ENCODE results near the gene PCSK2.

Gene PCSK2

DNA sequence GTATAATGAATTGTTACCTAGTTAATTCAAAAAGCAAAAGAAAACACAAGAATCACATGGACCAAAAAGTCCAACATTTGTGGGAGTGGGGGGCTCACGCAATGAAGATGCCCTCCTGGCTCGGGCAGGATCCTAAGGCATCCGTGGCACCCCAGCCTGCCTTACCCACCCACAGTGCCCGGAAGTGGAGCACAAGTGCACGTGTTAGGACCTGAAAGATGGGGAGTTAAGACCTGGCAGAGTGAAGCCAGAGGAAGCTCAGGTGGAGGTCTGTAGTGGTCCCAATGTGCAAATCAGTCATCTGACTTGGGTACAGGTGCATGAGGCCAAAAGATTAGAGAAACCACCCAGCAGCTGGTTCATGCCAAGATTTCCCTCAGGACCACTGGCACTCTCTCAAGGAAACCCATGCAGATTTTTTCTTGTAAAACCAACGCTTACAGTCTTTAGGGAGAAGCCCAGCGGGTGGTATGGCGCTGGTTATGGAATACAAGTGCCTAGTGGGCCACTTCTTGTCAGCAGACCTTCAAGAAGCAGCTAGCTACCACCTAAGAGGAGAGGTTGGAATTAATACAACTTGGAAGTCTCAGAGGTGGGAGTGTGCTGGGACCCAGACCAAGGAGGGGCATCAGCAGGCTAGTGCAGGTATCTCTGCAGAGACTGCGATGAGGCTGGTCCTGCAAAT lies 262.2 kb downstream of the PCSK2 start:
- no peak for DNase-seq

- no peak for DNase-seq
These were observed 263.7 kb downstream of the PCSK2 start for GRCh38 chr20:17490501-17490900.

DNA sequence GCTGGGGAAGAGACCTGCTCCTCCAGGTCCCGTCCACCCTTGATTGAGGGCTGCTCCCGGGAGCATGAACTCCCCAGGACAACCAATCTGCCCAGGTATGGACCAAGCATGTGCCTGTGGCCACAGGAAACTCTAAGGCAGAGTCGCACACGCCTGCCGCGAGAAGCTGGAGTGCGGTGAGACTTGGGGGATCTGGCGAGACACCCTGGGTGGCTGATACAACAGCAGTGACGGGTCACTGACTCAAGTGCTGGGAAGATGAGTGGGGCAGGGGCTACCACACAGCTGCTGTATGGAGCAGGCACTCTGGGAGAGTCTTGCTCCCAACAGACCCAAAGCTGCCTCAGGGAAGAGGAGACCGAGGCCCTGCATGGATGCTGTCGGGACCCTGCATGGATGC lies 264.2 kb downstream of the PCSK2 start:
- DNase-seq, result no peak

DNA sequence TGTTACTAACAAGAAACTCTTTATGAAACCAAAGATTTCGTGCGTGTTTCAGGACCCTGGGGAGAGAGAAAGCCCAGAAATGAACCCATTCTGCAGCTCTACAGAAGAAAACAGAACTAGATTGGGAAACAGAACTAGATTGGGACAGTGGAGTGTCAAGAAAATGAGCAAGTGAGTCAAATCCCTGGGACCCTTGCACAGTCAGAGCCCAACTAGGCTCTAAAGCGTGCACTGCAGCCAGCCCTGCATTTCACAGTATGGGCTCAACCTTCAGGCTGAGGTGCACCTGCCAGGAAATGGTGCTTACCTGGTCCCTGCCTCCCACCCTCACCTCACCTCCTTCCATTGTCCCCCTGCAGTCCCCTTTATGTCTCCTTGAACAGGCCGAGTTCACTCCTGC lies 264.6 kb downstream of the PCSK2 start:
- DNase-seq, result no peak

DNA sequence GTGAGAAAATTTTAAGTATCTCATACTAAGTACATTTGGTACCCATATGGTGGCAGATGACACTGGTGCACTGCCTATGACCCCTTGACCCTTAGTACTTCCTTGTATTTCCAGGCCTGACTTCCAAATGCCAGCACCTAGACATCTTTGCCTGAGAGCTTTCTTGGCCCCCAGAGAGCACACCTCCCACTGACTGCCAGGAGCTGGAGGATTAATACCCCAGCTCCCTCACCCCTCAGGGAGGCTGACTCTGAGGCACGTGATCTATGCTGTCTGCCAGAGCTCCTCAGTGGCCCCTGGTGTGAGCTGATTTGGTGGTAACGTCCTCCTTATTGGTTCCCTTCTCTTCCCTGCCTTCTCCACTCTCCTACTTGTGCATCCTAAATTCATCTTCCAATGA lies 266.3 kb downstream of the PCSK2 start:
- no peak for DNase-seq

GRCh38 chr20:17494201-17494600 lies 267.4 kb downstream of the PCSK2 start:
- DNase-seq, result no peak

DNA sequence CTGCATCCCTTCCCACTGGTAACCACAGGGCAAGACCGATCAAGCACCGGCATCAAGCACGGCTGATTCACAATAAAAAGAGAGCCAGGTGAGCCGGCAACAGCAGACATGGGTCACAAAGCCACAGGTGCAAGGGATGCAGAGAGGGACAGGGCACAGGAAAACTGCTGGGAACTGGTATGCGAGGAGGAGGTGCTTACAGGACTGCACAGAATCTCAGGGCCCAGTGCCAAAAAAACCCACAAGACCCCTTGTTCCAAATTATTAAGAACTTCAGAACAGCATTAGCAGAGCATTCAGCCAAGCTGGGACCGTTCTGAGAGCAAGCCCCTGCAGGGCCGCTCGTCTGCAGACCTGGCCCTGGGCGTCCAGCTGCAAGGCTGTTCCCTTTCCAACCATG lies 269.0 kb downstream of the PCSK2 start:
- no peak for DNase-seq

- DNase-seq, result no peak
These were observed 271.2 kb downstream of the PCSK2 start for GRCh38 chr20:17497821-17498580.

DNA sequence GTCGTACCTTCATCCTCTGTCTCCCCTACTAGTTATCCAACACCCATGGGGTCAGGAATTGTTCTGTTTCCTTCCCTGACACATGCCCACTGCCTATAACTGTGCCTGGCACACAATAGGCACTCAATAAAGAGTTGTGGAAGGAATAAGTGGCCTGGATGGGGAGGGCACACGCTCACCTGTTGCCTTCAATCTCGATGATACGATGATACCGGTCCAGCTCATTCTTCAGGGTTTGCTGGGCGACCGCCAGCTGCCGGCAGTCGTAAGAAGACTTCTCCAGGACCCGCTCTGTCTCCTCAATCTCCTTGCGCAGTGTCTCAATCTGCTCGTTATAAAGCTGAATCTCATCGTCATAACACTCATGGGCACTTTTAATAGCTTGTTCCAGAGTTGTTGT lies 271.8 kb downstream of the PCSK2 start:
- no peak for DNase-seq

- DNase-seq, result no peak
These were observed 272.2 kb downstream of the PCSK2 start for GRCh38 chr20:17499041-17499440.

GRCh38 chr20:17500271-17500670 lies 273.4 kb downstream of the PCSK2 start:
- no peak for DNase-seq

GRCh38 chr20:17500826-17501225 lies 274.0 kb downstream of the PCSK2 start:
- DNase-seq, result no peak

DNA sequence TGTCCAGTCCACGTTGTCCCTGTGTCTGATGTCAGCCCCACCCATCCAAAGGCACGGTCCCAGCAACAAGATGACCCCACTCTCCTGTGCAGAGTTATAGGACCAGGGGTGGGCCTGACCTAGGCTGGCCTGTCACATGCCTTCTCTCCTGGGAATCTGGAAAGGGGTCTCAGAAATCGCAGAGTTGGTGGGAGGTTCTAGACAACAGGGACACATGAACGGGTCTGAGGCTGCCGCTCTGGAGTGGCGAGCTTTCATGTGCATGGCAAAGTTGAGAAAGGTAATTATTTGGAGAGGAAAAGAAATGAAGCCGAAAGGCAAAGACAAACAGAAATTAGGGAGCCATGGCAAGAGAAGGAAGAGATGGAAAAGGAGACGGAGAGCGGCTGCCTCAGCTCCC lies 274.9 kb downstream of the PCSK2 start:
- DNase-seq, result no peak

- no peak for DNase-seq
These were observed 275.3 kb downstream of the PCSK2 start for GRCh38 chr20:17502105-17502504.

- DNase-seq, result no peak
These were observed 276.6 kb downstream of the PCSK2 start for GRCh38 chr20:17503301-17504065.

DNA sequence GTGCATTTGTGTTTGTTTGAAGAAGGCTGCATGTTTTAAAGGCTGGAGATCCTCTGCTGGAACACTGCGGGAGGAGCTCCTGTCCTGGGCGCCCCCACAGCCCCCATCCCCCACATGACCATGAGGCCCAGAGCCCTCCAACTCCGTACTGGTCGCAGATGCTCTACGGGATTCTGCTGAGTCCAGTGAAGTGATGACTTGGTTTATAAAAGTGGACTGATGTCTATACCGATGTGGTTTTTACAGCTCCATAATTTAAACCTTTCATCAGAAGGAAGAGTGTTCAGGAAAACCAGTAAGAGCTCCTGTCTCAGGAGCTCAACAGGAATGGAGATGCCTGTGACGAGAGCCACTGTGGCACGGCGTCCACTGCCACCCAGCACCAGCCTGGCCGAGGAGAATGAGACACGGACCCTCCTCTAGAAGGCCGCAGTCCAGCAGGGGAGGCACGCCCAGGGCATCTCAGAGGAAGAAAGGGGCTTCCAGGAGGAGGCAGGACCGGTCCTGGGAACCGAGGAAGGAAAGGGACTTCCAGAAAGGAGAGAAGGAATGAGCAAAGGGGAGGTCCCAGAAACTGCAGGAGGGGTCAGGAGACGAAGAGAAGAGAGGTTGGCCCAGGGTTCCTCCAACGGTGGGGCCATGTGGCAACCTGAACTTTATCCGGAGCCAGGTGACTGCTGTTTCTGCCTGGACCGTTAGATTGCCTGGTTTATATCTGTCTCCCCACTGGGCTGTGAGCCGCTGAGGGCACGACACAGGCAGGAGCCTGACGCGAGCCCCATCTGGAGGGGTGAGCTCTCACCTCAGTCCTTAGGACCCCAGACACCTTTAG lies 277.4 kb downstream of the PCSK2 start:
- DNase-seq, result no peak

DNA sequence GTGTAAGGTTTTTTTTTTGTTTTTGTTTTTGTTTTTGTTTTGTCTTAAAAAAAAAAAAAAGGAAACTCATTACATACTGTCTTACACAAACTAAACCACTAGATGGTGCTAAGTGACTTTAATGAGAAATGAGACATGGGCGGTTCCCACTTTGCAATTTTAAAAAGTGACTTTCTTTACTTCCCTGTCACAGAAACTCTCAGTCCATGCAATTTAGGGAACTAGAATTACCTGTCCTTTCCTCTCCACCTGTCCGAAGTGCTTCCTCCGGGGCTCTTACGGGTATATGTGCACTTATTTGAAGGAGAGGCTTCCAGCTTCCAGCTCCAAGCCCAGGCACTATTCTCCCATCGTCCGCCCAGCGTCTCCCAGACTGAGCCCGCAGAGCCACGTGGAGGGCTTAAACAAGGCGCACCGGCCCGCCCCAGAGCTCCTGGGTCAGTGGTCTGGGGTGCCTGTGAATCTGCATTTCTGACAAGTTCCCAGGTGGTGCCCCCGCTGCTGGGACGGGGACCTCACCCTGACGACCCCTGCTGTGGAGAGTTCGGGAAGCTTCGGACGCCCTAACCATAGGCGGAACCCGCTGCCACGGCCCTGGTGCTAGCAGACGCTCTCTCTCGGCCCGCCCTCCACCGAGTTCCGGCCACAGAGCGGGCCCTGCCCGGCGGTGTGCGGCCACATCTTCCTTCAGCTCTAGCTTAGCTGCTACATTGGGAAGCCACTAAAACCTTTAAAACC lies 278.2 kb downstream of the PCSK2 start:
- peak; percentile 80 for DNase-seq

DNA sequence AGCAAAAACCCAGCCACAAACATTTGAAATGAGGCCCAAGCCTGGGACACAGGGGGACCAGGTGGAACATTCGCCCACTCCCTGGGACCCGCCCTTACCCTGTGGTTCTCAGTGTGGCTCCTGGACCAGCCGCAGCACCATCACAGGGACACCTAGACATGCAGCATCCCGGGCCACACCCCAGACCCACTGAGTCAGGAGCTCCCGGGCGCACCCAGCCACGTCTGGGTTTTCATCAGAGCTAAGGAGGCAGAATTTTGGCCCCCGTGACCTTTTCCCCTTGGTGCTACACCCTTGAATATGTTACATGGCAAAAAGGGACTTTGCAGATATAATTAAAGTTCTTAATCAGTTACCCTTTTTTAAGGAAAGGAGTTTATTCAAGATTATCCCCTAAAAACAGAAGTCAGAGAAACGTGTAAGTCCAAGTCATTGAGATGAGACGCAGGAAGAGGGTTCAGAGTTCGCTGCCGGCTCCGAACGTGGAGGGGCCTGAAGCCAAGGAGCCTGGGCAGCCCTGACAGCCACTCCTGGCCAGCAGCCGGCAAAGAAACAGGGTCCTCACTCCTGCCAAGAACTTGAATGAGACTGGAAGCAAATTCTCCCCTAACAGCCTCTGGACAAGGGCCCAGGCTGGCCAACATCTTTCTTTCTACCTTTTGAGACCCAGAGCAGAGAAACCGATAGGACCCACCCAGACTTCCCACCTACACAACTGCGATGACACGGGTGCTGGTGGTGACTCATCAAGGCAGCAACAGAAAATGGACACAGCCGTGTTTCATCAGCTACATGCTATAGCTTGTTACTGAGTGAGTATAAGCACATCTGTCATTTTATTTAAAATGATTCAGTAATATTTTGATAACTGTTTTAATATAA lies 279.0 kb downstream of the PCSK2 start:
- peak; percentile 83 for DNase-seq

DNA sequence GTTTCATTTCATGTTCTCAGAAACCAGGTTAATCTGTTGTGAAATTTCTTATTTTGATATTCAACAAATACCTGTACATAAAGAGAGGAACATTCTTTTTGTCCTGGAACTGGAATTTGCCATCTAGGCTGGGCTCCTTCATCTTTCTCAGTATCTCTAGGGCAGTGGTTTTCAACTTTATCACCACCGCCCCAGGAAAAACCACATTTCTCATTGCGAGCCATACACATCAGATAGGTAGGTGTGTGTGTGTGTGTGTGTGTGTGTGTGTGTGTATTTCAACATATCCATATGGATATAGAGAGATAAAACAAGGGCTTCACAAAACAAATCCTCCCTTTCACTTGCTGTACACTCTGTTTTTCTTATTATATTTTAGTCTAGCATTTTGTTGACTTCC lies 280.2 kb downstream of the PCSK2 start:
- DNase-seq, result no peak

- DNase-seq, result no peak
These were observed 280.7 kb downstream of the PCSK2 start for GRCh38 chr20:17507531-17507930.

DNA sequence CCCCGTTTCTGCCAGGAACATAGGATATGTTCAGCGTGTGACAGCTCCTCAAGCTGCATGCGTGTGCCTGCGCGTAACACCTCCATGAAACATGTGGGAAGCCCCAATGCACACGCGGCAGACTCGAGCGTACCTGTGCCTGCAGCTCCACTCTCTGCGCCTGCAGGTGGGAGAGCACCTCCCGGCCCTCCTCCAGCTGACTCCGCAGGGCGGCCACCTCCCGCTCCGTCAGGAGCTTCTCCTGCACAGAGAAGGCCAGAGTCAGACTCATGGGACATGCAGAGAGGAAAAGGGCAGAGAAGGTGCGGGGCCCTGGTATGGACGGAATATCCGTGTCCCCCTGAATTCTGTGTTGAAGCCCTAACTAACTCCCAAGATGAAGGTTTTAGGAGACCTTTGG lies 281.9 kb downstream of the PCSK2 start:
- DNase-seq, result no peak
